Stimulated activated naive B cell treated with anti-CD40 and anti-IgM and Interleukin-4, amounts not matched to agents 10 μg/mL and 1 μg/mL and 100 μg/mL, for 72 hours (primary cell): ENCODE results near the gene RABGAP1.

Experiments used
- ATAC-seq, 2 donors: fragments of 150-1000 bp; cut with Tn5 transposase; replicated peaks; 2 replicates each; pipeline ENCODE4 v1.10.0; 2021; ENCODE audit warnings: moderate library complexity in 1 of 2
- DNase-seq: peaks from one replicate; pipeline ENCODE4 v3.0.0; 2021
- H3K27ac Mint-ChIP-seq: one replicate; pipeline ENCODE4 v1.8.0; 2022; ENCODE audit warnings: mild to moderate bottlenecking, mixed read lengths
- H3K27me3 Mint-ChIP-seq, 2 donors: one replicate each; pipeline ENCODE4 v1.8.0; 2022; ENCODE audit warnings: mixed read lengths in 2 of 2
- H3K36me3 Mint-ChIP-seq, 2 donors: one replicate each; pipeline ENCODE4 v1.8.0; 2022; ENCODE audit warnings: mixed read lengths in 2 of 2, mild to moderate bottlenecking in 1 of 2
- H3K4me1 Mint-ChIP-seq, 2 donors: one replicate each; pipeline ENCODE4 v1.8.0; 2022; ENCODE audit warnings: mixed read lengths in 2 of 2, mild to moderate bottlenecking in 1 of 2
- H3K4me3 Mint-ChIP-seq, 2 donors: one replicate each; pipeline ENCODE4 v1.8.0; 2022; ENCODE audit warnings: mild to moderate bottlenecking in 2 of 2, mixed read lengths in 2 of 2, moderate library complexity in 1 of 2
- H3K9me3 Mint-ChIP-seq, 2 donors: one replicate each; pipeline ENCODE4 v1.8.0; 2022; ENCODE audit warnings: mixed read lengths in 2 of 2, mild to moderate bottlenecking in 1 of 2

RABGAP1 gene

DNA sequence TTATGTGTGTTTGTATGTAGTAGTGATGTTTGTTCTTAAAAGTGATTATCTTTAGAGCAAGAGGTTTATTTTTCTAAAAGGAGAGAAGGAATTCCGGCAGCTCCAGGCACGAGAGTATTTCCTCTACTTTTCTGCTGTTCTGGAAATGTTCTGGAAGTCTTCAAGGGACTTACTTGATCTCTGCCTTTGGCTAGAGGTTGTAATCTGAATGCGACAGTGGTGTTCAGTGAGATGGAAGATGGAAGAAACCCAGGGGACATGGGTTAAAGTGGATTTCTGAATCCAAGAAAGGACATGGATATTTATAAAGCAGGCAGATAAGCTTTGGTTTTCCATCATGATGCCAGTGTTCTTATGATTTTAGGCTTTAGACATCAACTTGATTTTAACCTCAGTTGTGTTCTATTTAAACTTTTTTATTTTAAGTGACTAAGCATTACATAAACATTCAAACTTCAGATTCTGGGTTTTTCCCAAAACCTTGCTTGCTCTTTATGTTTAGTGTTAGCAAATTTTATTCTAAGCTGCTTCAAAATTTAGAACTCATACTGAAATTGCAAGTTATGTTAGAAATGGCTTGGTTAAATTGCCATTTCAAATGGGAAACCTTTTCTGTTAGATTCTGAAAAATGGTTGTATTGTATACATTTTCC lies 96.2 kb downstream of the RABGAP1 start:
- Mint-ChIP-seq H3K4me3 (peak overlapping the region; percentile 74 to 82), H3K27ac (peak overlapping the region; percentile 75), H3K36me3 (peaks cover 32 to 48% of the 10 kb centered on the region in 2 donors), H3K27me3 (no peaks in the 10 kb centered on the region), H3K4me1 (peaks cover 31 to 71% of the 10 kb centered on the region in 2 donors), H3K9me3 (no peaks in the 10 kb centered on the region)
- DNase-seq = no peak
- no peak for ATAC-seq

DNA sequence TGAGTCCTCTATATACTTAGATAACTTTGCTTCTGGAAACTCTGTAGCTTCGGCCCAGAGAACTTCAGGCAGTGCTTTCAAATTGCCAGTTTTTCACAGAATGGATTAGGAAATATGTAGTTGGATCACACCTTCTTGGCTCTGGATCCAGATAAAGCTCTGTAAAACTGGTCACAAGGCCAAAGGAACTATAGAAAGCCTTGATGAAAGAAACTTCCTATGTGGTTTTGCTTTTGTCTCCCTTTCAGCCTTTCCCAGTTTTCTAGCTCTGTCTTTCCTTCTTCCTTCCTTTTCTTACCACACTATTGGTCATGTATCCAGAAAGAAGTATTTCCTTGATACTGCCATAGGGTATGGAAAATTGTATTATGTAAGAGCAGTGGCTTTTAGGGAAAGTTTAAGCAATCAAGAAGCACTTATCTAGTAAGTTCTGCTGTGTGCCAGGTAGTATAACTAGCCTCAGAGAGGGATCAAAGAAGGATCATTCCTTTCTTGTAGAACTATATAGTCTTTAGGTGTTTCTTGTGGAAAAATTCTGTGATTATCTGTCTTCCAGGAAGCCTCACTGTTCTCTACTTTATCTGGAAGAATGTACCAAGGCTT lies 98.9 kb downstream of the RABGAP1 start:
- no peak overlapping the region for H3K27ac Mint-ChIP-seq
- H3K27me3 Mint-ChIP-seq = no peaks in the 10 kb centered on the region
- peaks cover 39 to 50% of the 10 kb centered on the region in 2 donors for H3K36me3 Mint-ChIP-seq
- DNase-seq (no peak), ATAC-seq (no peak)
- peaks cover 4 to 6% of the 10 kb centered on the region in 2 donors for H3K9me3 Mint-ChIP-seq
- H3K4me3 Mint-ChIP-seq = no peak overlapping the region
- peaks cover 15 to 59% of the 10 kb centered on the region in 2 donors for H3K4me1 Mint-ChIP-seq

DNA sequence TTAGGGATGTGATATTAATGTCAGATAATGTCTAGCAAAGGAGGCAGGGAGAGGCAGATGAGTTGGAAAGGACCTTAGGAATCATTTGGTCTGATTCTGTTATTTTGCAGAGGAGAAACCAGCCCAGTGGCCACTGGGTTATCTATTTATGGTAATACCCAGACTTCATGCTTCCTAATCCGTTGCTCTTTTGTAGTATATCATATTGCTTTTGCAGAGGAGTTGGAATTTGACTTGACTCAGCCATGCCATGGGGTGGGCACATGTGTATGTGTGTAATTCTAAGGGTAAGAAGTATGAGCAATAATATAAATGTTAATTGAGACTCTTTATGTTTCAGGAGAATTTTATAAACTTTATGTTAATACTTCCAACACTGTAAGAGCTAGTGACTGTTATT lies 100.0 kb downstream of the RABGAP1 start:
- Mint-ChIP-seq H3K27me3 (no peaks in the 10 kb centered on the region), H3K36me3 (peaks cover 31 to 40% of the 10 kb centered on the region in 2 donors), H3K4me1 (peaks cover 8 to 54% of the 10 kb centered on the region in 2 donors), H3K9me3 (peaks cover 4 to 6% of the 10 kb centered on the region in 2 donors), H3K4me3 (no peak overlapping the region), H3K27ac (no peak overlapping the region)
- DNase-seq (no peak), ATAC-seq (no peak)

DNA sequence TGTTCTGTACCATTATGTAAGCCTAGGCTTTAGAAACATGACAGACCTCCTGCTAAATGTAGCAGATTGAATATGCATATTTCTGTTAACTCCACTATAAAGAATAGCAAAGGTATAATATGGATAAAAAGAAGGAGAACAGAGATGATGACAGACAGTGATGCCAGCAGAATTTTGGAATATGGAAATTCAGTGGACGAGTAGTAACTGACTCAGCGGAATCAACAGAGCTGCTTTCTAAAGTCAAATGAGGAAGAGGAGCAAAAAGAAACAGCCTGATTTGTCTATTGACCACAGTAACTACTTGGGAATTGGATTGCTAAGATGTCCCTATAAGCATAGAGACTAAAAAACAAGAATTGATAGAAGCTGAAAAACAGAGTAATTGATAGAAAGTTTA lies 100.7 kb downstream of the RABGAP1 start:
- no peak overlapping the region for H3K4me3 Mint-ChIP-seq
- H3K27ac Mint-ChIP-seq = no peak overlapping the region
- H3K9me3 Mint-ChIP-seq = peaks cover 4 to 6% of the 10 kb centered on the region in 2 donors
- no peak for DNase-seq
- peaks cover 5 to 49% of the 10 kb centered on the region in 2 donors for H3K4me1 Mint-ChIP-seq
- ATAC-seq = no peak
- peaks cover 31 to 39% of the 10 kb centered on the region in 2 donors for H3K36me3 Mint-ChIP-seq
- H3K27me3 Mint-ChIP-seq = no peaks in the 10 kb centered on the region

GRCh38 chr9:123043081-123043939 lies 102.5 kb downstream of the RABGAP1 start:
- Mint-ChIP-seq H3K36me3 (peaks cover 26 to 34% of the 10 kb centered on the region in 2 donors), H3K27ac (no peak overlapping the region), H3K9me3 (peaks cover 4 to 6% of the 10 kb centered on the region in 2 donors), H3K4me1 (peaks cover 0 to 31% of the 10 kb centered on the region in 2 donors), H3K27me3 (no peaks in the 10 kb centered on the region), H3K4me3 (no peak overlapping the region)
- ATAC-seq (no peak), DNase-seq (no peak)

DNA sequence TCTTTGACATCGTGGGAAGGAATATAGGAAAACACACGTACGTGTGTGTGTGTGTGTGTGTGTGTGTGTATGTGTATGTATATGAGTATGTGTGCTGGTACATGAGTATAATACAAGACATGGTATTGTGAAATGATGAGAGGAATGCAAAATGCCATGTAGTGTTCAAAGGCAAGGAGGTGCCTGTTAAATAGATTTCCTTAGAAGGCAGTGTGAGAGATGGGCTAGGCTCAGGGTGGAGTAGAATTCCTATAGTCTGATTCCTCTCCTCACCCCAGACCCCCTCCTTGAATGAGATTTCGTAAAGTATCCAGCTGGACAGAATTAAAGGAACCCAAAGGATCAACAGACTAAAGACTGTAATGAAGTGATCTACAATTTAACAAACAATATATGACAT lies 103.8 kb downstream of the RABGAP1 start:
- ATAC-seq (no peak), DNase-seq (no peak)
- H3K9me3 Mint-ChIP-seq = peaks cover 4 to 6% of the 10 kb centered on the region in 2 donors
- H3K27ac Mint-ChIP-seq = no peak overlapping the region
- H3K36me3 Mint-ChIP-seq = peaks cover 27 to 38% of the 10 kb centered on the region in 2 donors
- H3K4me1 Mint-ChIP-seq = peaks cover 0 to 34% of the 10 kb centered on the region in 2 donors
- H3K4me3 Mint-ChIP-seq = no peak overlapping the region
- H3K27me3 Mint-ChIP-seq = no peaks in the 10 kb centered on the region

GRCh38 chr9:123046406-123047195 lies 105.8 kb downstream of the RABGAP1 start:
- Mint-ChIP-seq H3K36me3 (peaks cover 28 to 35% of the 10 kb centered on the region in 2 donors), H3K4me3 (no peak overlapping the region), H3K9me3 (peaks cover 4 to 6% of the 10 kb centered on the region in 2 donors), H3K4me1 (peaks cover 0 to 25% of the 10 kb centered on the region in 2 donors), H3K27me3 (no peaks in the 10 kb centered on the region), H3K27ac (no peak overlapping the region)
- DNase-seq (no peak), ATAC-seq (no peak)

DNA sequence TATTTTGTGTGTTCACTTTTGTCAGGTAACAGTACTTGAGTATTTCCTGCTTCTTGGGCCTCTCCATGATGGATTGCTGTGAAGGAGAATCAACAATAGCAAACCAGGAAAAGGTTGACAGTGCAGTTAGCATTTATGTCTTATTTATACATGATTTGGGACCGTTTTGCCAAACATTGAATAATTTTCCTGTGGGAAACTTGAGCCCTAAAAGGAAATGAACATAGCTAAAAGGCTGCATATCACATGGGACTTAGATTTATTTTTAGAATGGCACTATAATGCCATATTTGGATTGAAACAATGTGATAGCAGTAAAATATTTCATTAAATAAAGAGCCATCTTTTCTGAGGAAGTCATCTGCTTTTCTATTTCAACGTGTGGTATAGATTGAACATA lies 107.9 kb downstream of the RABGAP1 start:
- Mint-ChIP-seq H3K4me1 (peaks cover 1 to 19% of the 10 kb centered on the region in 2 donors), H3K9me3 (no peaks in the 10 kb centered on the region), H3K36me3 (peaks cover 16 to 19% of the 10 kb centered on the region in 2 donors), H3K4me3 (no peak overlapping the region), H3K27ac (no peak overlapping the region), H3K27me3 (no peaks in the 10 kb centered on the region)
- no peak for DNase-seq
- no peak for ATAC-seq

DNA sequence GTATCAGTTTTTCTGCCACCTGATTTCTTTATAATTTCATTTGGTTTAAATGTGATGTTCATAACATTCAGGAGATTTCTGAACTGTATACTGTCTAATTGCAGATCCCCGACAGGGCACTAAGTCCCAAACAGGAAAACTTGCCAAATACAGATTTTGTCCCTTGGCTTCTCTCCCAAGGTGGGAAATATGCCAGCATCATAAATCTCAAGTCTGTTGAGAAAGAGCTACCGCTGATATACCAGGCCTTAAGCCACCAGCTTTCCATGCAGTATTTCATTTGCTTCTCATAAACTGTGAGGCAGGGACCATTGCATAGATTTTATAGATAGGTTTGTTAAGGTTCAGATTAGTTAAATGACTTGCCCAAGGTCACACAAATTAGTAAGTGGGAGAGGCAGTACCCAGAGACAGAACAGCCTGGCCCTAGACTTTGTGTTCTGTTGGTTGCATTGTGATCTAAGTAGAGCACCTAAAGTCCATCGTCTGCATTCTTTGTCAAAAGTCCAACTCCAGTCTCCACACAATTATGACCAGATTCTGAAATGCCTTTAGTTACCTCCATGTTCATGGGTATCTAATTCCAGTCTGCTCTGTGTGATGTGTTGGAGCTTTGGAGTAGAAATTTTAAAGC lies 108.9 kb downstream of the RABGAP1 start:
- H3K4me1 Mint-ChIP-seq = peaks cover 4 to 18% of the 10 kb centered on the region in 2 donors
- ATAC-seq = no peak

DNA sequence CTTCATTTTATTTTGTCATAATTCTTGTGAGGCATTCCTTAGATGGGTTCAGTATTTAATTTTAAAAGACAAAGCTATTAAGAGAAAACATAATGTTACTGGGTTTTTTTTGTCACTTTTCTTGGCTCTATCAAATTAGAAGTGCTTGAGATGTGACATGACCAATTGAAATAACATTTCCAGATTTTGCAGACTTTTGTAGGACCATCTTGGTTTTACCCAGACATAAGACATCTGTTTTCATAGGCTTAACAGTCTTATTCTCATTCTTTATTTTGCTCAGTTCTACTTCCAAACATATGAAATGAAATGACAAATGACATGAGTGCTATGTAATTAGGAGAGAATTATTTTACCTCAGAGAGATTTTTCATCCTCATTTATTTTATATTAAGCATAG lies 112.2 kb downstream of the RABGAP1 start:
- Mint-ChIP-seq H3K4me1 (peaks cover 4 to 16% of the 10 kb centered on the region in 2 donors), H3K36me3 (peaks cover 7 to 21% of the 10 kb centered on the region in 2 donors), H3K27me3 (no peaks in the 10 kb centered on the region), H3K4me3 (no peak overlapping the region), H3K9me3 (no peaks in the 10 kb centered on the region), H3K27ac (no peak overlapping the region)
- DNase-seq = no peak
- no peak for ATAC-seq

More for the DNA sequence above, 108.9 kb downstream of the RABGAP1 start:
- H3K9me3 Mint-ChIP-seq = no peaks in the 10 kb centered on the region
- no peaks in the 10 kb centered on the region for H3K27me3 Mint-ChIP-seq
- no peak overlapping the region for H3K27ac Mint-ChIP-seq
- no peak for DNase-seq
- H3K4me3 Mint-ChIP-seq = no peak overlapping the region
- H3K36me3 Mint-ChIP-seq = peaks cover 8 to 18% of the 10 kb centered on the region in 2 donors

DNA sequence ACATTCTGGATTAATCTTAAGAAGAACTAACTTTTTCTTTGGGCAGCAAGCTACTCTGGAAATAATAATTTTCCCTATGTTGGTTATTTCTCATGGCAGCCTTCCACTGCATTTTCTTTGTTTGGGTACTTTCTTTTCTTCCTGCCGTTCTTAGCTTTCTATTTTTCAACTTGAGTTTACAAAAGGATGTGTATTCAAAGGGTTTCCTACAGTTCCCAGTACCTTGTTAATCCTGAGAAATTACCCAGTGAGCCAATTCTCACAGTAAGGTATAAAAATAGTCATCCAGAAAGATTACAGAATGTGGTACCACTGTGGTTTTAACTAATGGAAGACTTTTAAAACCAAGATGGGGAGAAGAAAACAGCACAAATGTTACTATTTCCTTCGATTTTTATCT lies 112.9 kb downstream of the RABGAP1 start:
- DNase-seq (no peak), ATAC-seq (no peak)
- Mint-ChIP-seq H3K4me1 (peaks cover 4 to 14% of the 10 kb centered on the region in 2 donors), H3K27ac (no peak overlapping the region), H3K4me3 (no peak overlapping the region), H3K36me3 (peaks cover 7 to 21% of the 10 kb centered on the region in 2 donors), H3K9me3 (no peaks in the 10 kb centered on the region), H3K27me3 (no peaks in the 10 kb centered on the region)

GRCh38 chr9:123058834-123059233 lies 118.0 kb downstream of the RABGAP1 start:
- Mint-ChIP-seq H3K27me3 (no peaks in the 10 kb centered on the region), H3K4me3 (no peak overlapping the region), H3K36me3 (peaks cover 9 to 18% of the 10 kb centered on the region in 2 donors), H3K27ac (no peak overlapping the region), H3K9me3 (no peaks in the 10 kb centered on the region), H3K4me1 (peaks cover 2 to 3% of the 10 kb centered on the region in 2 donors)
- DNase-seq (no peak), ATAC-seq (no peak)

- no peaks in the 10 kb centered on the region for H3K9me3 Mint-ChIP-seq
Measured at GRCh38 chr9:123059472-123060220, 118.8 kb downstream of the RABGAP1 start.

More at GRCh38 chr9:123059472-123060220, 118.8 kb downstream of the RABGAP1 start:
- no peak for ATAC-seq
- Mint-ChIP-seq H3K27me3 (no peaks in the 10 kb centered on the region), H3K27ac (no peak overlapping the region), H3K36me3 (peaks cover 12 to 17% of the 10 kb centered on the region in 2 donors), H3K4me3 (no peak overlapping the region), H3K4me1 (no peaks in the 10 kb centered on the region)
- no peak for DNase-seq
